ES-I3 (cell line): ENCODE data around the gene ADGRA1.

Source experiments
- H3K36me3 ChIP-seq: 2 replicates; pipeline ENCODE4 v1.6.1; 2013; ENCODE audit warnings: mild to moderate bottlenecking, low read length, control low read depth, moderate library complexity; ENCODE audit not compliant: insufficient read depth
- H3K4me1 ChIP-seq: 2 replicates; pipeline ENCODE4 v1.6.1; 2013; ENCODE audit warnings: mild to moderate bottlenecking, control low read depth, low read length; ENCODE audit not compliant: insufficient read depth
- H3K9ac ChIP-seq: 2 replicates; pipeline ENCODE4 v1.6.1; 2013; ENCODE audit warnings: low read depth, mild to moderate bottlenecking, low read length, moderate library complexity
- H3K9me3 ChIP-seq: 2 replicates; pipeline ENCODE4 v1.6.1; 2013; ENCODE audit warnings: mild to moderate bottlenecking, low read length, moderate library complexity; ENCODE audit not compliant: control insufficient read depth, insufficient read depth

ADGRA1 gene

GRCh38 chr10:133124357-133125211 is 36.9 kb downstream of the ADGRA1 start:
- H3K9me3 ChIP-seq: no peaks in the 10 kb centered on the region
- no peaks in the 10 kb centered on the region for H3K36me3 ChIP-seq
- H3K9ac ChIP-seq: no peak overlapping the region
- H3K4me1 ChIP-seq: peaks cover 4% of the 10 kb centered on the region

DNA sequence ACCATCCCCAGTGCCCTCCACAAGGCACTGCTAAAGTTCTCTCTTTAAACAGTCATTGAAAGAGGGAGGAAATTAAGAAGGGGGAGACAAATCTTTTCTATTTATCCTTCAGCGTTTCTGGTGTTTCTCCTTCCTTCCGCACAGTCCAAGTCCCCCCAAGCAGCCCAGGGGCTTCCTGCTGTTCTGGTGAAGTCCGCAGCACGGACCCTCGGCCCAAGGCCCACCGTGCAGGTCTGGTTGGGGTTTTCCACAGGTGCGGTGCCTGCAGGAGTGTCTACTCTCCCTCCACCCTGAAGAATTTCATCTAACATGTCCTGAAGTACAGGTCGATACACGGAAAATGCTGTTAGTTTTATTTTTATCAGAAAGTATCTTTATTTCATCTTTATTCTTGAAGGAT is 38.2 kb downstream of the ADGRA1 start:
- Histone ChIP-seq H3K9ac (no peak overlapping the region), H3K36me3 (no peaks in the 10 kb centered on the region), H3K4me1 (peaks cover 4% of the 10 kb centered on the region), H3K9me3 (no peaks in the 10 kb centered on the region)

GRCh38 chr10:133126431-133127290 is 38.9 kb downstream of the ADGRA1 start:
- no peaks in the 10 kb centered on the region for H3K36me3 ChIP-seq
- H3K9me3 ChIP-seq: no peaks in the 10 kb centered on the region
- no peak overlapping the region for H3K9ac ChIP-seq

GRCh38 chr10:133127291-133128125 is 39.8 kb downstream of the ADGRA1 start:
- H3K9ac ChIP-seq: no peak overlapping the region; the same call in 1 of the 2 replicates
- H3K4me1 ChIP-seq: peaks cover 4% of the 10 kb centered on the region
- H3K9me3 ChIP-seq: no peaks in the 10 kb centered on the region
- no peaks in the 10 kb centered on the region for H3K36me3 ChIP-seq

More at GRCh38 chr10:133126431-133127290, 38.9 kb downstream of the ADGRA1 start:
- peaks cover 4% of the 10 kb centered on the region for H3K4me1 ChIP-seq

GRCh38 chr10:133128126-133129070 is 40.7 kb downstream of the ADGRA1 start:
- no peak overlapping the region for H3K9ac ChIP-seq
- no peaks in the 10 kb centered on the region for H3K36me3 ChIP-seq
- H3K9me3 ChIP-seq: no peaks in the 10 kb centered on the region
- peaks cover 4% of the 10 kb centered on the region for H3K4me1 ChIP-seq

DNA sequence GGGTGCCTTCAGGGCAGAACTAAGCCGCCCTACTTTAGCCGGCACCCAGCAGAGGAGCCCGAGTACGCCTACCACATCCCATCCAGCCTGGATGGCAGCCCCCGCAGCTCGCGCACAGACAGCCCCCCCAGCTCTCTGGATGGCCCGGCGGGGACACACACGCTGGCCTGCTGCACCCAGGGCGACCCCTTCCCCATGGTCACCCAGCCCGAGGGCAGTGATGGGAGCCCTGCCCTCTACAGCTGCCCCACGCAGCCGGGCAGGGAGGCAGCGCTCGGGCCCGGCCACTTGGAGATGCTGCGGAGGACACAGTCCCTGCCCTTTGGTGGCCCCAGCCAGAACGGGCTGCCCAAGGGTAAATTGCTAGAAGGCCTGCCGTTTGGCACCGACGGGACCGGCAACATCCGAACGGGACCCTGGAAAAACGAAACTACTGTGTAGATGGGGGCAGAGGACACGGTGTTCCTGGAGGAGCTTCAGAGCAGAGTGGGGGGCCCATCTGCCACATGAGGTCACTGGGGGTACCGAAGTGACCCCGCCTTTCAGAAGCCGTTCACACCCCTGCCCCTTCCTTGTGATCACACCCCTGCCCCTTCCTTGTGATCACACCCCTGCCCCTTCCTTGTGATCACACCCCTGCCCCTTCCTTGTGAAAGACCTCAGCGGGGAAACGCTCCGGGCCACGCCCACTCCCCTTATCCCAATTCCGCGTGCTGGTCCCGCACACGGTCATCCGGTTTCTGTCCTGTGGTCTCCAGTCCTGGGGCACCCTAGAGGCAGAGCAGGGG is 41.5 kb downstream of the ADGRA1 start:
- no peak overlapping the region for H3K9ac ChIP-seq
- H3K36me3 ChIP-seq: no peaks in the 10 kb centered on the region
- no peaks in the 10 kb centered on the region for H3K9me3 ChIP-seq
- peaks cover 4% of the 10 kb centered on the region for H3K4me1 ChIP-seq

DNA sequence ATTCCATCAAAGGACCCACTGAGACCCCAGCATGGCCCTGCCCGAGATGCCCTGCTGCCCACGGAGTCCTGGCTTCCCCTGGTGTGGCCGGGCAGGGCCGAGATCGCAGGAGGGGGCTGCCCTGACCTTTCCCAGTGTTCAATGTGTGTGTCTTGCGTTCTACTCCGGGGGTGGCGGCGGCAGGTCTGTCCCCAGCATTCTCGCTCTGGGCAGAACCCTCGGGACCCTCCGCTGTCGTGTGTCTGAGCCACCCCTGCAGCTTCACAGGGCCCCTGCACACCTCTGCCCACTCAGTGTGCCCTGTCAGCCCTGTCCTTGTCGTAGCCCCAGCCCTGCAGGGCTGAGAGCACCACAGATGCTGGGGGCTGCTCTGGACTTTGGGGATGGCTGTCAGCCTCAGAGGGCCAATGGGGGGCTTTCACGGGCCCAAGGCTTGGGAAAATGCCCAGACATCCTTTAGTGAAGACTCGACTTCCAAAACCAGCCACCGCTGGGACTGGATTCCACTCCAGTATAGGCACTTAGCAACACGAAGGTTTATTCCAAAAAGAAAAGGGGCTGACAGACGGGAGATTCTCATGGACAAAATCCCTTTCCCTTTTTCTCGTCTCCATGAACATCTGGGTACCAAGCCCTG is 42.3 kb downstream of the ADGRA1 start:
- no peaks in the 10 kb centered on the region for H3K36me3 ChIP-seq
- H3K9me3 ChIP-seq: no peaks in the 10 kb centered on the region
- H3K4me1 ChIP-seq: peaks cover 4% of the 10 kb centered on the region
- no peak overlapping the region for H3K9ac ChIP-seq

DNA sequence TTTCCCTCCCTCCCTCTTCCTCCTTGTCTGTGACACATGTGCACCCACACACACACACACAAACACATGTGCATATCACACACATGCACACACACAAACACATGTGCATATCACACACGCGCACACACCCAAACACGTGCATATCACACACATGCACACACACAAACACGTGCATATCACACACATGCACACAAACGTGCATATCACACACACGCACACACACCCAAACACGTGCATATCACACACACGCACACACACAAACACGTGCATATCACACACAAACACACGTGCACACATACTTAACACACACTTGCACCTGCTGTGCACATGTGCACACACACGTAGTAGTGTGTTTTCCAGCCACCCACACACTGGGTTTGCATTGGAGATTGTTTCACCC is 42.9 kb downstream of the ADGRA1 start:
- Histone ChIP-seq H3K9me3 (no peaks in the 10 kb centered on the region), H3K36me3 (no peaks in the 10 kb centered on the region), H3K9ac (no peak overlapping the region), H3K4me1 (peaks cover 4% of the 10 kb centered on the region)

- H3K4me1 ChIP-seq: peaks cover 4% of the 10 kb centered on the region
- no peaks in the 10 kb centered on the region for H3K36me3 ChIP-seq
- no peaks in the 10 kb centered on the region for H3K9me3 ChIP-seq
- no peak overlapping the region for H3K9ac ChIP-seq
Measured at GRCh38 chr10:133131053-133131452, 43.3 kb downstream of the ADGRA1 start.

DNA sequence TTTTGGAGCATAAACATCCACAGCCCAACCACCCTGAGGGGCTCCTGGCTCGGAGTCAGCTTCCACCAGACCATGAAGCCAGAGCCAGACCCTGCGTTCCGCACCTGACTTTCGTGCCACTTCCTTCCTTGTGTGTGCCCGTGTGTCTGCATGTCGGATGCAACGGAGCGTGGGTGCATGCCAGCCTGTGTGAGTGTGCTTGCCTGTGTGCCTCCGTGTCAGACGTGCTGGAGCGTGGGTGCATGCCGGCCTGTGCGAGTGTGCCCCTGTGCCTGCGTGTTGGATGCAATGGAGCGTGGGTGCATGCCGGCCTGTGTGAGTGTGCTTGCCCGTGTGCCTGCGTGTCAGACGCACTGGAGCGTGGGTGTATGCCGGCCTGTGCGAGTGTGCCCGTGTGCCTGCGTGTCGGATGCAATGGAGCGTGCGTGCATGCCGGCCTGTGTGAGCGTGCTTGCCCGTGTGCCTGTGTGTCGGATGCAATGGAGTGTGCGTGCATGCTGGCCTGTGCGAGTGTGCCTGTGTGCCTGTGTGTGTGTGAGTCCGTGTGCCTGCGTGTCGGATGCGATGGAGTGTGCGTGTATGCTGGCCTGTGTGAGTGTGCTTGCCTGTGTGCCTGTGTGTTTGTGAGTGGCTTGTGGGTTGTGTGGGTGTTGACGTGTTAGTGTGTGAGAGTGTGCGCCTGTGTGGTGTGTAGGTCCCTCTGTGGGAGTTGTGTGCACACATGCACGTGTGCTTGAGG is 44.2 kb downstream of the ADGRA1 start:
- no peaks in the 10 kb centered on the region for H3K9me3 ChIP-seq
- H3K9ac ChIP-seq: no peak overlapping the region
- peaks cover 4% of the 10 kb centered on the region for H3K4me1 ChIP-seq

DNA sequence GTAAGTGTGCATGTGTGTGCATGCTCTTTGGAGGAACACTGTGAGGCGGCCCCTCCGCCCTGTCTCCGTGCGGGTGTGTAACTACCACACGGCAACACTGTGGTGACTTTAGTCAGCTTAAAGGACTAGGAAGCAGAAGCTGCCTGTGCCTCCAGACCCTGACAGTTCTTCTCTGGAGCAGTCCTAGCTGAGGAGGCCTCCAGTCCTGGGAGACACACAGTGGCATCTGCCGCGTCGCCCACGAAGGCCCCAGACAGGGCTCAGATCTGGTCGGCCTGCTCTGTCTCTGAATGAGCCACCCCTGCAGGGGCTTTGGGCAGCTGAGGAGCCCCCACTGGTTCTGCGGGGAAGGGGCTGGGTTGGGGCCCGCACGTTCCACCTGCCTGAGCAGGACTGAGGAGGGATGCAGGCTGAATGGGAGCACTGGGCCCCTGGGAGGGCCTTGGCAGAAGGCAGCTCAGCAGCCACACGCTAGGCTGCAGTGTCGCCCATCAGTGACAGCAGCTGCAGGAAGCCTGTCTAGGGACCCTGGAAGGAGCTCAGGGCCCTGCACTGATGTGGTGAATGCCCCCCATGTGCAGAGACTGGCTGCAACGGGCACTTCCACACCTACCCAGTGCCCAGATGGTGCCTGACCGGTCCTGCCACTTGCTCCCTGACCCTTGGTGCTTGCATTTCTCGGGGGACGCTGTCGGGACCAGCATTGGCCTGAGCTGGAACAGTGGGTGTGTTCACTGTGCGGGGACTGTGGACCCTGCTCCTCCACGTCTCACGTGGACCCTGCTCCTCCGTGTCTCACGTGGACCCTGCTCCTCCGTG is 45.0 kb downstream of the ADGRA1 start:
- H3K4me1 ChIP-seq: no peaks in the 10 kb centered on the region

More for the DNA sequence above, 44.2 kb downstream of the ADGRA1 start:
- no peaks in the 10 kb centered on the region for H3K36me3 ChIP-seq

More for the DNA sequence above, 45.0 kb downstream of the ADGRA1 start:
- Histone ChIP-seq H3K9me3 (no peaks in the 10 kb centered on the region), H3K36me3 (no peaks in the 10 kb centered on the region), H3K9ac (no peak overlapping the region)
